Peyer's patch (tissue), 4 donors: ENCODE data around the gene PLCD1.

ENCODE experiments used
- CTCF ChIP-seq, 6 experiments: fragments of 450-650 bp in 4 of 6; fragments of 200-600 bp in 2 of 6; sonication (generic) in 1 of 6; IDR thresholded peaks; one replicate each; pipeline ENCODE4 v1.5.1; 2017 to 2019; ENCODE audit warnings: antibody characterized with exemption in 6 of 6, mild to moderate bottlenecking in 3 of 6, moderate library complexity in 1 of 6
- POLR2A ChIP-seq, 2 donors: fragments of 450-650 bp; IDR thresholded peaks; one replicate each; pipeline ENCODE4 v1.5.1; 2017; ENCODE audit warnings: antibody characterized with exemption in 2 of 2, mild to moderate bottlenecking in 2 of 2, moderate library complexity in 2 of 2

- TF ChIP-seq CTCF (IDR thresholded peaks at IDR 0.05) (no peak), POLR2A (IDR thresholded peaks at IDR 0.05) (peak; percentile 89 to 97)
Measured at GRCh38 chr3:37992271-37993066, 37.0 kb downstream of the PLCD1 start.
